ENCODE measurements around the gene MYH14. TPM values are rescaled to one million over a fixed set of nuclear protein-coding genes. Genes with fewer than 3 reads are reported as not detected.

MYH14 gene
- polyA plus RNA-seq, 1 donor from 2014 or later: not detected

- TF ChIP-seq RAD21 (conservative IDR thresholded peaks at IDR 0.05): no peak
- Histone ChIP-seq H3K4me2 (ENCODE audit: low read length) (no peak overlapping the region), H3K36me3 (ENCODE audit: insufficient read depth, low read length) (no peaks in the 10 kb centered on the region), H3K9ac (ENCODE audit: low read length) (no peak overlapping the region), H2AFZ (ENCODE audit: low read depth, low read length) (no peak overlapping the region), H3K27me3 (ENCODE audit: insufficient read depth, low read depth, low read length) (peaks cover 24% of the 10 kb centered on the region), H3K79me2 (replicated peaks; ENCODE audit: insufficient read depth, low read length) (no peaks in the 10 kb centered on the region), H3K9me3 (ENCODE audit: low read length) (peaks cover 5% of the 10 kb centered on the region), H4K20me1 (ENCODE audit: insufficient read depth) (no peaks in the 10 kb centered on the region), H3F3A (ENCODE audit: insufficient read depth, low read length, poor library complexity, severe bottlenecking) (no peaks in the 10 kb centered on the region), H3K27ac (ENCODE audit: low read length) (no peak overlapping the region), H3K4me3 (ENCODE audit: low read length) (no peak overlapping the region), H3K9me2 (ENCODE audit: insufficient read depth, low read length) (no peaks in the 10 kb centered on the region)
Measured at GRCh38 chr19:50309396-50310125, 106.1 kb downstream of the MYH14 start.

GRCh38 chr19:50310759-50311465, 107.5 kb downstream of the MYH14 start:
- Histone ChIP-seq H3F3A (ENCODE audit: insufficient read depth, low read length, poor library complexity, severe bottlenecking) (no peaks in the 10 kb centered on the region), H3K27ac (ENCODE audit: low read length) (no peak overlapping the region), H2AFZ (ENCODE audit: low read depth, low read length) (no peak overlapping the region), H3K4me2 (ENCODE audit: low read length) (no peak overlapping the region), H3K36me3 (ENCODE audit: insufficient read depth, low read length) (no peaks in the 10 kb centered on the region), H3K9ac (ENCODE audit: low read length) (no peak overlapping the region), H3K27me3 (ENCODE audit: insufficient read depth, low read depth, low read length) (peaks cover 31% of the 10 kb centered on the region), H4K20me1 (ENCODE audit: insufficient read depth) (no peaks in the 10 kb centered on the region), H3K9me2 (ENCODE audit: insufficient read depth, low read length) (no peaks in the 10 kb centered on the region), H3K9me3 (ENCODE audit: low read length) (peaks cover 5% of the 10 kb centered on the region), H3K79me2 (replicated peaks; ENCODE audit: insufficient read depth, low read length) (no peaks in the 10 kb centered on the region), H3K4me3 (ENCODE audit: low read length) (no peak overlapping the region)
- TF ChIP-seq RAD21 (conservative IDR thresholded peaks at IDR 0.05) (no peak), TAF1 (IDR thresholded peaks at IDR 0.05; ENCODE audit: low read depth) (no peak), EZH2 (IDR thresholded peaks at IDR 0.05; ENCODE audit: borderline replicate concordance, insufficient read depth, low read length, poor library complexity, severe bottlenecking) (no peak), SMC3 (conservative IDR thresholded peaks at IDR 0.05; ENCODE audit: poor library complexity) (no peak), CTCF (IDR thresholded peaks at IDR 0.05; ENCODE audit: poor library complexity, severe bottlenecking) (no peak), EP300 (conservative IDR thresholded peaks at IDR 0.05; ENCODE audit: poor library complexity, severe bottlenecking) (no peak), POLR2AphosphoS5 (IDR thresholded peaks at IDR 0.05) (no peak), MXI1 (conservative IDR thresholded peaks at IDR 0.05; ENCODE audit: poor library complexity, severe bottlenecking) (no peak), REST (IDR thresholded peaks at IDR 0.05; ENCODE audit: borderline replicate concordance) (no peak)
